A673 (cell line): Measurements from ENCODE around the gene RTN1. TPM values are rescaled to one million over a fixed set of nuclear protein-coding genes. Genes with fewer than 3 reads are reported as not detected.

Experiments used
- BruUV-seq: library from RNA; stranded (reverse); fragments of 400-500 nt; replicated peaks from 2 replicates; lab custom pipeline; 2021; lab: Mats Ljungman, UMichigan
- CTCF ChIA-PET: fragments of 300-600 bp; sonication (Branson Sonifier 250); formaldehyde crosslinking; loops from one replicate; lab custom pipeline; 2022; ENCODE audit warnings: antibody characterized with exemption; lab: Charles Lee
- POLR2A ChIA-PET: fragments of 300-600 bp; sonication (Branson Sonifier 250); formaldehyde crosslinking; loops from one replicate; lab custom pipeline; 2022; ENCODE audit warnings: antibody characterized with exemption; ENCODE audit not compliant: low non-redundant PET; lab: Charles Lee
- DNase-seq: peaks from one replicate; pipeline ENCODE4 v3.0.0-alpha.2; 2015; ENCODE audit warnings: low spot score
- H3K27ac ChIP-seq: fragments of 200-600 bp; sonication (generic); 2 replicates; pipeline ENCODE4 v1.5.1; 2016; ENCODE audit warnings: mixed run types, low read depth, mild to moderate bottlenecking, mixed read lengths, antibody characterized with exemption, low read length; ENCODE audit not compliant: poor library complexity, severe bottlenecking
- H3K27me3 ChIP-seq: fragments of 200-600 bp; sonication (generic); replicated peaks from 2 replicates; pipeline ENCODE4 v1.6.1; 2017; ENCODE audit warnings: mixed run types, low read depth, mild to moderate bottlenecking, mixed read lengths, antibody characterized with exemption, low read length; ENCODE audit not compliant: insufficient read depth, poor library complexity
- H3K36me3 ChIP-seq: fragments of 200-600 bp; sonication (generic); 2 replicates; pipeline ENCODE4 v1.6.1; 2016; ENCODE audit warnings: mixed run types, mild to moderate bottlenecking, mixed read lengths, antibody characterized with exemption, low read length; ENCODE audit not compliant: insufficient read depth, poor library complexity, severe bottlenecking
- H3K4me1 ChIP-seq: fragments of 200-600 bp; sonication (generic); 2 replicates; pipeline ENCODE4 v1.6.1; 2017; ENCODE audit warnings: mixed run types, mild to moderate bottlenecking, mixed read lengths, antibody characterized with exemption, low read length; ENCODE audit not compliant: insufficient read depth, poor library complexity, severe bottlenecking
- H3K4me3 ChIP-seq: fragments of 200-600 bp; sonication (generic); 2 replicates; pipeline ENCODE4 v1.5.1; 2016; ENCODE audit warnings: low read depth, mixed run types, mild to moderate bottlenecking, mixed read lengths, low read length; ENCODE audit not compliant: poor library complexity, severe bottlenecking
- H3K9me3 ChIP-seq: fragments of 200-600 bp; sonication (generic); 2 replicates; pipeline ENCODE4 v1.6.1; 2016; ENCODE audit warnings: mixed run types, low read depth, mild to moderate bottlenecking, mixed read lengths, antibody characterized with exemption, low read length; ENCODE audit not compliant: poor library complexity, severe bottlenecking
- EZH2 ChIP-seq: fragments of 200-600 bp; sonication (generic); IDR thresholded peaks from 2 replicates; pipeline ENCODE4 v1.6.1; 2017; ENCODE audit warnings: borderline replicate concordance, low read depth, mild to moderate bottlenecking, mixed read lengths, antibody characterized with exemption, low read length; ENCODE audit not compliant: poor library complexity, severe bottlenecking
- intact Hi-C: fragments of 100-400 bp; cut with micrococcal nuclease; formaldehyde crosslinking; loops from one replicate; pipeline ENCODE4 v1.10.0; 2022; ENCODE audit not compliant: unreplicated experiment
- total RNA-seq: library from RNA; stranded (reverse); gene quantifications from 2 replicates; pipeline ENCODE4 v1.2.3, GENCODE V29; 2021
- TF ChIP-seq, protein P1 (sequence below): fragments of 300-800, 200-600 bp; sonication (generic); conservative IDR thresholded peaks from 2 replicates; pipeline ENCODE4 v1.5.1; 2017; ENCODE audit warnings: low read depth, mild to moderate bottlenecking, antibody characterized with exemption, low read length, moderate library complexity, mixed read lengths

RTN1 gene
- total RNA-seq, 1 experiment from 2014 or later: 4.0 TPM

GRCh38 chr14:59919570-59920377, 49.2 kb upstream of the RTN1 start, which contains the start of gene LRRC9:
LRRC9 (plus strand) TSS chr14:59920144.
- no peaks in the 10 kb centered on the region for H3K27me3 ChIP-seq
- CTCF ChIA-PET: no interaction called here
- H3K4me3 ChIP-seq: peak within 1 kb of the TSS; percentile 55
- no peaks in the 10 kb centered on the region for H3K9me3 ChIP-seq
- H3K4me1 ChIP-seq: no peaks in the 10 kb centered on the region
- TF ChIP-seq EZH2: no peak
- TF ChIP-seq, protein P1, sequence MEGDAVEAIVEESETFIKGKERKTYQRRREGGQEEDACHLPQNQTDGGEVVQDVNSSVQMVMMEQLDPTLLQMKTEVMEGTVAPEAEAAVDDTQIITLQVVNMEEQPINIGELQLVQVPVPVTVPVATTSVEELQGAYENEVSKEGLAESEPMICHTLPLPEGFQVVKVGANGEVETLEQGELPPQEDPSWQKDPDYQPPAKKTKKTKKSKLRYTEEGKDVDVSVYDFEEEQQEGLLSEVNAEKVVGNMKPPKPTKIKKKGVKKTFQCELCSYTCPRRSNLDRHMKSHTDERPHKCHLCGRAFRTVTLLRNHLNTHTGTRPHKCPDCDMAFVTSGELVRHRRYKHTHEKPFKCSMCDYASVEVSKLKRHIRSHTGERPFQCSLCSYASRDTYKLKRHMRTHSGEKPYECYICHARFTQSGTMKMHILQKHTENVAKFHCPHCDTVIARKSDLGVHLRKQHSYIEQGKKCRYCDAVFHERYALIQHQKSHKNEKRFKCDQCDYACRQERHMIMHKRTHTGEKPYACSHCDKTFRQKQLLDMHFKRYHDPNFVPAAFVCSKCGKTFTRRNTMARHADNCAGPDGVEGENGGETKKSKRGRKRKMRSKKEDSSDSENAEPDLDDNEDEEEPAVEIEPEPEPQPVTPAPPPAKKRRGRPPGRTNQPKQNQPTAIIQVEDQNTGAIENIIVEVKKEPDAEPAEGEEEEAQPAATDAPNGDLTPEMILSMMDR: no peak
- H3K27ac ChIP-seq: no peak within 1 kb of the TSS
- H3K36me3 ChIP-seq: no peaks in the 10 kb centered on the region
- intact Hi-C loops: loop anchor here (5.0 kb wide), 3 partner anchors 212 to 332 kb away; no protein-coding TSS in a partner anchor
- POLR2A ChIA-PET: no interaction called here
- no TSS peak for BruUV-seq
- DNase-seq: peak; percentile 52

GRCh38 chr14:59918824-59919569, 48.4 kb upstream of the RTN1 start:
- DNase-seq: peak; percentile 70
- TF ChIP-seq EZH2: no peak
- TF ChIP-seq, protein P1: peak; percentile 63
- H3K4me3 ChIP-seq: peak overlapping the region; percentile 55

DNA sequence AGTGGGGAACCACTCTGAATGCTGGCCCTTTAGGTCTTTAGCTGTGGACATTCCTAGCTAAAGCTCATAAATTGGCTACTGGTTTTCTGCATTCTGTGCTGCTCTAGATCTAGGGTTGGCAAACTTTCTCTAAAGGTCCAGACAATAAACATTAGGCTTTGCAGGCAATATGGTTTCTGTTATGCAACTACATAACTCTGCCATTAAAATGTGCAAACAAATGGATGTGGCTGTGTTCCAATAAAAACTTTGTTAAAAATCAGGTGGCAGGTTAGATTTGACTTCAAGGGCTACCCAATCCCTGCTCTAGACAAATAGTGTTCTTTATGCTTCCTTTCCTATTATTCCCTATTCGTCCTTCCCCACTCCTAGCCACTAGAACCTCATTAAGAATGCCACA, 42.6 kb upstream of the RTN1 start:
- ChIA-PET CTCF (no interaction called here), POLR2A (no interaction called here)
- Histone ChIP-seq H3K27me3 (no peaks in the 10 kb centered on the region), H3K9me3 (no peaks in the 10 kb centered on the region), H3K4me1 (no peaks in the 10 kb centered on the region), H3K36me3 (no peaks in the 10 kb centered on the region), H3K27ac (no peak overlapping the region), H3K4me3 (no peak overlapping the region)
- no peak for DNase-seq
- TF ChIP-seq, protein P1: no peak
- no peak for TF ChIP-seq EZH2
- no TSS peak for BruUV-seq
- intact Hi-C loops: no loop called here

More at GRCh38 chr14:59918824-59919569, 48.4 kb upstream of the RTN1 start:
- intact Hi-C loops: loop anchor here (5.0 kb wide), 3 partner anchors 212 to 332 kb away; no protein-coding TSS in a partner anchor
- CTCF ChIA-PET: no interaction called here
- no peaks in the 10 kb centered on the region for H3K4me1 ChIP-seq
- no peaks in the 10 kb centered on the region for H3K27me3 ChIP-seq
- H3K9me3 ChIP-seq: no peaks in the 10 kb centered on the region
- H3K36me3 ChIP-seq: no peaks in the 10 kb centered on the region
- BruUV-seq: no TSS peak
- POLR2A ChIA-PET: no interaction called here
- no peak overlapping the region for H3K27ac ChIP-seq
